Fibroblast of skin of left quadriceps (primary cell): Measurements from ENCODE around the gene CCDC170.
"Not testable (repeated sequence)": the region's sequence is repeated elsewhere in the genome, so short reads cannot be mapped to it uniquely, and the experiment has no call there.

Source experiments
- DNase-seq, 2 experiments: peaks; one replicate each; pipeline ENCODE4 v3.0.0-alpha.2; 2013; ENCODE audit warnings: low read depth in 2 of 2

The CCDC170 gene

GRCh38 chr6:151493161-151493803, 535 bp upstream of the CCDC170 start:
- DNase-seq, result no peak

GRCh38 chr6:151494235-151494935, 568 bp downstream of the CCDC170 start:
- no peak for DNase-seq

- no peak for DNase-seq
Measured at GRCh38 chr6:151494936-151495320, 1.1 kb downstream of the CCDC170 start.

- DNase-seq, result no peak
Measured at GRCh38 chr6:151495380-151495779, 1.6 kb downstream of the CCDC170 start.

- DNase-seq, result no peak
Measured at GRCh38 chr6:151497905-151498304, 4.1 kb downstream of the CCDC170 start.

- no peak for DNase-seq
Measured at GRCh38 chr6:151498327-151498726, 4.5 kb downstream of the CCDC170 start.

- DNase-seq, result no peak
Measured at GRCh38 chr6:151499551-151499950, 5.7 kb downstream of the CCDC170 start.

GRCh38 chr6:151501511-151502136, 7.8 kb downstream of the CCDC170 start:
- DNase-seq, result no peak

- no peak for DNase-seq
Measured at GRCh38 chr6:151502499-151502898, 8.7 kb downstream of the CCDC170 start.

GRCh38 chr6:151506761-151507160, 12.9 kb downstream of the CCDC170 start:
- no peak for DNase-seq

- DNase-seq, result no peak
Measured at GRCh38 chr6:151509048-151509447, 15.2 kb downstream of the CCDC170 start.

GRCh38 chr6:151512481-151512880, 18.7 kb downstream of the CCDC170 start:
- DNase-seq, result no peak

GRCh38 chr6:151514000-151514730, 20.3 kb downstream of the CCDC170 start:
- no peak for DNase-seq

- DNase-seq, result not testable (repeated sequence)
Measured at GRCh38 chr6:151518992-151519391, 25.2 kb downstream of the CCDC170 start.

GRCh38 chr6:151523034-151523433, 29.2 kb downstream of the CCDC170 start:
- no peak for DNase-seq

GRCh38 chr6:151524059-151524458, 30.2 kb downstream of the CCDC170 start:
- no peak for DNase-seq

GRCh38 chr6:151534576-151534975, 40.8 kb downstream of the CCDC170 start:
- peak; percentile 3 to 12 for DNase-seq

- no peak for DNase-seq
Measured at GRCh38 chr6:151535476-151536187, 41.8 kb downstream of the CCDC170 start.

GRCh38 chr6:151536188-151536479, 42.3 kb downstream of the CCDC170 start:
- peak; percentile 3 to 5 for DNase-seq

GRCh38 chr6:151537556-151537955, 43.7 kb downstream of the CCDC170 start:
- DNase-seq, result no peak

- no peak for DNase-seq
Measured at GRCh38 chr6:151539506-151540268, 45.9 kb downstream of the CCDC170 start.
